HL-60 (cell line): ENCODE results near the gene NAE1.

Source experiments
- GABPA ChIP-seq: IDR thresholded peaks from 2 replicates; pipeline ENCODE4 v1.6.1; 2012; ENCODE audit warnings: low read depth
- POLR2AphosphoS5 ChIP-seq: IDR thresholded peaks from 2 replicates; pipeline ENCODE4 v1.6.1; 2012; ENCODE audit warnings: low read depth
- TF ChIP-seq, protein P1 (sequence below): IDR thresholded peaks from one replicate; pipeline ENCODE4 v1.5.1; 2011; ENCODE audit warnings: low read length, control low read depth, inconsistent platforms; ENCODE audit not compliant: insufficient read depth

DNA sequence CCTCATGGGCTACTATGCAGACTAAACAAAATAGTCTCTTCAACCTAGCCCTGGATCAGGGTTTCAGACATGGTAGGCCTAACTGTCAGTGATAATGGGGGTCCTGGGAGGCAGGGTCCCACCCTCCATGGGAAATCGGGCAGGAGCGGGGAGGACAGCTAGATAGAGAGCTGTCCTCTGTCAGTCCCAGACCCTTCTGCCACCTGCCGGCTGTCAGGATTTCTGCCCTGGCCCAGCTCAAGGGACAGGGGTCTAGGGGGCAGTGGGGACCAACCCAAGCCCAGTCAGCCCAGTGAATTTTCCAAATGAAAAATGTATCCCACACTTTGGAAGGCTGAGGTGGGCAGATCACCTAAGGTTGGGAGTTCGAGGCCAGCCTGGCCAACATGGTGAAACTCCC, 18.8 kb upstream of the NAE1 start:
- TF ChIP-seq, protein P1, sequence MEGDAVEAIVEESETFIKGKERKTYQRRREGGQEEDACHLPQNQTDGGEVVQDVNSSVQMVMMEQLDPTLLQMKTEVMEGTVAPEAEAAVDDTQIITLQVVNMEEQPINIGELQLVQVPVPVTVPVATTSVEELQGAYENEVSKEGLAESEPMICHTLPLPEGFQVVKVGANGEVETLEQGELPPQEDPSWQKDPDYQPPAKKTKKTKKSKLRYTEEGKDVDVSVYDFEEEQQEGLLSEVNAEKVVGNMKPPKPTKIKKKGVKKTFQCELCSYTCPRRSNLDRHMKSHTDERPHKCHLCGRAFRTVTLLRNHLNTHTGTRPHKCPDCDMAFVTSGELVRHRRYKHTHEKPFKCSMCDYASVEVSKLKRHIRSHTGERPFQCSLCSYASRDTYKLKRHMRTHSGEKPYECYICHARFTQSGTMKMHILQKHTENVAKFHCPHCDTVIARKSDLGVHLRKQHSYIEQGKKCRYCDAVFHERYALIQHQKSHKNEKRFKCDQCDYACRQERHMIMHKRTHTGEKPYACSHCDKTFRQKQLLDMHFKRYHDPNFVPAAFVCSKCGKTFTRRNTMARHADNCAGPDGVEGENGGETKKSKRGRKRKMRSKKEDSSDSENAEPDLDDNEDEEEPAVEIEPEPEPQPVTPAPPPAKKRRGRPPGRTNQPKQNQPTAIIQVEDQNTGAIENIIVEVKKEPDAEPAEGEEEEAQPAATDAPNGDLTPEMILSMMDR = no peak
- TF ChIP-seq GABPA (no peak), POLR2AphosphoS5 (no peak)
